ENCODE results near the gene SEC23A. TPM values are rescaled to one million over a fixed set of nuclear protein-coding genes. Genes with fewer than 3 reads are reported as not detected.
A peak's percentile ranks its signal among the peaks of the same experiment; 100 is the strongest.
"Not testable (repeated sequence)": the region's sequence is repeated elsewhere in the genome, so short reads cannot be mapped to it uniquely, and the experiment has no call there.

The SEC23A gene
- 311 and 339 TPM in 2 replicates for total RNA-seq

GRCh38 chr14:39102969-39103957, at the start of gene SEC23A:
TSS of gene SEC23A (minus strand) at chr14:39103235. CDS start at chr14:39096118, 7,117 bp downstream.
- peak; percentile 70 for DNase-seq (ENCODE audit: low read depth, low spot score)

GRCh38 chr14:39145266-39145966, 42.4 kb upstream of the SEC23A start:
- DNase-seq (ENCODE audit: low read depth, low spot score) = no peak

DNA sequence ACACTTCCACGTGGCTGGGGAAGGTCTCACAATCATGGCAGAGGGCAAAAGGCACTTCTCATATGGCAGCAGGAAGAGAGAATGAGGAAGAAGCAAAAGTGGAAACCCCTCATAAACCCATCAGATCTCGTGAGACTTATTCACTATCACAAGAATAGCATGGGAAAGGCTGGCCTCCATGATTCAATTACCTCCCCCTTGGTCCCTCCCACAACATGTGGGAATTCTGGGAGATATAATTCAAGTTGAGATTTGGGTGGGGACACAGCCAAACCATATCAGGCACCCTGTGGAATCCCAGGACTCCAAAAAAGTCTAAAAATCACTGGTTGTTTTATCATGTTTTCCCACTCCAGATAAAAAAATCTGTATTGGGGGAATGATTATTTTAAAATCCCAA, 40.2 kb upstream of the SEC23A start:
- DNase-seq (ENCODE audit: low read depth, low spot score) = not testable (repeated sequence)

DNA sequence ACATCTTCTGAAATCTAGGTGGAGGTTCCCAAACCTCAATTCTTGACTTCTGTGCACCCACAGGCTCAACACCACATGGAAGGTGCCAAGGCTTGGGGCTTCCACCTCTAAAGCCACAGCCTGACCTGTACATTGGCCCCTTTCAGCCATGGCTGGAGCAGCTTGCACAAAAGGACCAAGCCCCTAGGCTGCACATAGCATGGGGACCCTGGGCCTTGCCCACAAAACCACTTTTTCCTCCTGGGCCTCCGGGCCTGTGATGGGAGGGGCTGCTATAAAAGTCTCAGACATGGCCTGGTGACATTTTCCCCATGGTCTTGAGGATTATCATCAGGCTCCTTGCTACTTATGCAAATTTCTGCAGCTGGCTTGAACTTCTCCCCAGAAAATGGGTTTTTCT, 38.6 kb upstream of the SEC23A start:
- not testable (repeated sequence) for DNase-seq (ENCODE audit: low read depth, low spot score)

- DNase-seq (ENCODE audit: low read depth, low spot score) = no peak
These were observed 37.1 kb upstream of the SEC23A start for GRCh38 chr14:39140170-39140569.

DNA sequence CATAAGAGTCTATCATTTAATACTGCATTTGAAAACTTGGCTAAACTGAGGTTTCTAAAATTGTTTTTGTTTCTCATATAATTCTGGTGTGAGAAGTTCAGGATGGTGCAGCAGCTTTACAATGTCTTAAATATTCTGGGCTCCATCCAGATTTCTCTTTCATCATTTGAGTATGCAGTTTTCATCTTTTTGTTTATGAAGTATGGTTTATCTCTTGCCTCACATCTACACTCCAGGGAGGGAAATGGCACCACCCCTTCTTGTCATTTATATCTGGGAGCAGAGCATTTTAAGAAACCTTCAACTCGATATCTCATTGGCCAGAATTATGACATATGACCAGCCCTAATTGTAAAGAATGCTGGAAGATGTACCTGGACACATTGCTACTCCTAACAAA, 35.4 kb upstream of the SEC23A start:
- no peak for DNase-seq (ENCODE audit: low read depth, low spot score)

DNA sequence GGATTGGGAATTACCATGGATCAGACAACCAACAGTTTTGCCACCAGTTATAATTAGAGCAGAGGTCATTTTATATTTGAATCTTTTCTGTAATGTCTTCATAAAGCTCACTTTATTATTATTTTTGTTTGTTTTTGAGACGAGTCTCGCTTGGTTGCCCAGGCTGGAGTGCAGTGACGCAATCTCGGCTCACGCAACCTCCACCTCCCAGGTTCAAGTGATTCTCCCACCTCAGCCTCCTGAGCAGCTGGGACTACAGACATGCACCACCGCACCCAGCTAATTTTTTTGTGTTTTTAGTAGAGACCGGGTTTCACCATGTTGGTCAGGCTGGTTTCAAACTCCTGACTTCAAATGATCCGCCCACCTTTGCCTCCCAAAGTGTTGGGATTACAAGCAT, 34.8 kb upstream of the SEC23A start:
- DNase-seq (ENCODE audit: low read depth, low spot score) = not testable (repeated sequence)

- DNase-seq (ENCODE audit: low read depth, low spot score) = no peak
These were observed 19.5 kb upstream of the SEC23A start for GRCh38 chr14:39122330-39123138.

DNA sequence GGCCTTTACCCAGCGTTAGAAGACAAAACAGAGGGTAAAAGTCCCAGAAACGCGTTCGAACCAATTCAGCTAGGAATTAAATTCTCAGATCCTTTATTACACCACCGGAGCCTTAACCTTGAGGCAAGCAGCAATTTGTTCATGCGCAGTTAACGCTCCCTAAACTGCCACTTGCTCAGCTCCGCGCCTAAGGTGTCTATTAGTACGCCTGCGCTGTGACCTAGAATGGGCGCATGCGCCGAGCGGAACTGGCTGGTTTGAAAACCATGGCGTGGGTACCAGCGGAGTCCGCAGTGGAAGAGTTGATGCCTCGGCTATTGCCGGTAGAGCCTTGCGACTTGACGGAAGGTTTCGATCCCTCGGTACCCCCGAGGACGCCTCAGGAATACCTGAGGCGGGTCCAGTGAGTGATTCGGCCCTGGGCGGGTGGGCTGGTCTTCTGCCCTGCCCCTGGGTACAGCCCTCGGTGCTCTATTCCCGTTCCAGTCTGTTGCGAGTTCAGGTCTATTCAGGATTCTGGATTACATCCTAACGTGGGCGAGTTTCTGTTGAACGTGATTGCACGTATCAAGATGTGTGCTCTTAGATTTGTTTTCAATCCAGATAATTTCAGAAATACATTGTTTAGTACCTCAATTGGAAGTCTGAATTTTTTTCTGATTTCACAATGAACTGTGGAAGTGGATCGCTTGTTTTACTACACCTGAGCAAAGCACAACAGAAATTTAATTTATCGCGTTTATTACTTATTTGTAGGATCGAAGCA, 11.2 kb upstream of the SEC23A start, which contains the start of gene GEMIN2:
Gene GEMIN2 (plus strand): TSS at position 251 of the 766 bp plus-strand sequence. CDS start 16 bp downstream, at position 267.
- peak; percentile 82 for DNase-seq (ENCODE audit: low read depth, low spot score)

DNA sequence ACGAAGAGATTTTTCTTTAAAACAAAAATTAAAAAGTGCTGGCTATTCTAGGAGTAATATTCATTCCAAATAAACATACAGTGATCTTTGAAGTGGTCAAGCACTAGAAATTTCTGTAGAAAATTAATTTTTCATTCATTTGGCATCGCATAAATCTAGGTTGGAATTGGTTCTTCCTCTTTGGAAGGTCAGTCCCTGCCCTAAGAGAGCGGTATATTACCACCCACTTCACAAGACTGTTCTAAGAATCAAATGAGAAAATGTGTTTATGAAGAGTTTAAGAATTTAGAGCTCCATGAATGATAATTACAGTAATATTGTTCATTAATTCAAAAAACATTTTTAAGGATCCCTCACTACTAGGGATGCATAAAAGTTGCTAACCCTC, 10.6 kb upstream of the SEC23A start:
- DNase-seq (ENCODE audit: low read depth, low spot score) = no peak

GRCh38 chr14:39109893-39110715, 7.1 kb upstream of the SEC23A start:
- DNase-seq (ENCODE audit: low read depth, low spot score) = no peak

GRCh38 chr14:39108791-39109190, 5.8 kb upstream of the SEC23A start:
- no peak for DNase-seq (ENCODE audit: low read depth, low spot score)

GRCh38 chr14:39107591-39107996, 4.6 kb upstream of the SEC23A start:
- no peak for DNase-seq (ENCODE audit: low read depth, low spot score)

GRCh38 chr14:39104078-39104801, 1.2 kb upstream of the SEC23A start:
- DNase-seq (ENCODE audit: low read depth, low spot score) = not testable (repeated sequence)

DNA sequence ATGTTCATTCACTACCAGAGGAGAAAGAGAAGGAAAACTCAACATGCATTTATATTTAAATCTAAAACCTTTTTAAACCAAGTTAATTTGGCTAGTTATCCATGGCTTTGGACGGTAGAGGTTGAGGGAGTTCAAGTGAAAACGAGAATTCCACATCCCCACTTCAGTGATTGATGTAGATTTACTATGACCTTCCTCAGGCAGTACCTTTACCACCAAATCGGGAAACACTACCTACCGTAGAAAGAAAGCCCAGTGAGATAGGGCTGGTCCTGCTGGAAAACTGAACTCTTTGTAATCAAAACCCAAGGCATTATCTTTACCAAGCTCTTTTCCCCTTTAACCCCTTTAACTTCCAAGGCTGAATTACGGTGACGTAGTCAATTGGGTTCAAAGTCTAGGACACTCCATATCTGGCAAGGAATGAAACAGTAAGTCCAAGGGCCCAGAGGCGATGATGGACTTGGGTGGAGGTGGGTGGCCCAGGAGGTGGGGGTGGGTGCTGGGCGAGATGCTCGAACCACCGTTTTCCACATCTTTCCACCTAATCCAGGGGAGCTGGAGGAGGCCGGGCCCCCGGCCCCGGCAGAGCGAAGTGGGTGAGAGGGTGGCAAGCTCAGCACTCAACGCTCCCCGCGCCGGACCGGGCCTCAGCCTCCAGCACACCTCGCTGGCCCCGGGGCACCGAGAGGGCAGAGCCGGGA, 618 bp downstream of the SEC23A start:
- DNase-seq (ENCODE audit: low read depth, low spot score) = no peak

DNA sequence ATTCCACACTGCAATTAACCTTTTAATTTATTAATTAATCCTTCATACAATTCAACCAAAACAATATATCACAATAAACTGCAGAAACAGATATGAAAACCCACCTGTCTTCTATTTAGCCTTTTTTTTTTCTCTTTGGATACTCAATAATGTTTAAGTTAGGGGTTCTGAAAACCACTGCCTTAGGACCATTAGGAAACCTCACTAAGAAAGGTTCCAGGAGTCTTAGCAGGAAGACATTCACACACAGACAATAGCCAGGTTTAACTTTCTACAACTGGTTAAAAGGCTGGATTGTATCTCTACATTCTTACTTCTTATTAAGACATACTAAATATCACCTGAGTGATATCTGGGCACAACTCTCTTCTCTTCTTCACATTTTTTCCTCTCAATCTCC, 3.3 kb downstream of the SEC23A start:
- no peak for DNase-seq (ENCODE audit: low read depth, low spot score)

GRCh38 chr14:39099215-39099614, 3.8 kb downstream of the SEC23A start:
- DNase-seq (ENCODE audit: low read depth, low spot score) = not testable (repeated sequence)

DNA sequence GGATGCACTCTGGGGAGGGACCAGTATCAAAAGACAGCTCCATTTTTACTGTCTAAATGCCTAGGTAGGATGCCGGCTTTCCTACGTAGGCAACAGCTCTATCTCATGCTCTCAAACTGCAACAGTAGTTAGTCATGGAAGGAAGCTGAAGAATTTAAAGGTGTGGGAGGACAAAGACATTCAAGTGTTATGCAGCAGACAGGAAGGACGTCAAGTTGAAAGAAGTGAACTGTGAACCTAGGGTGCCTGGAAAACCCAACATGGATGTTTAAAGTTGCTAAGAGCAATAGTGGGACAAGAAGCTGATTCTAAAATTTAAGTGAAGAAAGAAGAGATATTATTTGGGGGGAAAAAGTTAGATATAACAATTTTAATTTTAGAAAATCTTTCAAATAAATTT, 5.9 kb downstream of the SEC23A start:
- DNase-seq (ENCODE audit: low read depth, low spot score) = no peak

Data from pulmonary artery endothelial cell (primary cell).